ENCODE data around the gene DLG3. TPM values are rescaled to one million over a fixed set of nuclear protein-coding genes. Genes with fewer than 3 reads are reported as not detected.

Gene DLG3
- total RNA-seq, 4 donors from 2014 or later = 21.7 to 27.0 (median 22.5) TPM

- Histone ChIP-seq H3K4me1 (no peaks in the 10 kb centered on the region), H3K27ac (replicated peaks in 1 of 4) (no peak overlapping the region), H3K4me3 (no peak overlapping the region), H3K9me3 (no peaks in the 10 kb centered on the region), H3K27me3 (no peaks in the 10 kb centered on the region), H3K36me3 (no peaks in the 10 kb centered on the region)
- intact Hi-C loops (cut with DNase I) = no loop called here
- 88% methylated on average over 2 of the region's 2 CpGs for WGBS
- DNase-seq (ENCODE audit: extremely low spot score) = no peak
- no peak for TF ChIP-seq POLR2A (IDR thresholded peaks at IDR 0.05; ENCODE audit: low read depth)
Measured at GRCh38 chrX:70410921-70411320, 33.7 kb upstream of the DLG3 start.

- no peak for TF ChIP-seq EP300 (IDR thresholded peaks at IDR 0.05)
- no peak for TF ChIP-seq POLR2A (IDR thresholded peaks at IDR 0.05; ENCODE audit: low read depth)
- TF ChIP-seq CTCF (IDR thresholded peaks at IDR 0.05) = no peak
- TF ChIP-seq POLR2AphosphoS5 (IDR thresholded peaks at IDR 0.05) = no peak
- Histone ChIP-seq H3K9me3 (no peaks in the 10 kb centered on the region), H3K4me1 (no peaks in the 10 kb centered on the region), H3K27me3 (no peaks in the 10 kb centered on the region), H3K27ac (replicated peaks in 1 of 4) (no peak overlapping the region), H3K36me3 (no peaks in the 10 kb centered on the region), H3K4me3 (no peak overlapping the region)
- 74% methylated on average over 3 of the region's 3 CpGs for WGBS
- DNase-seq (ENCODE audit: extremely low spot score) = no peak
- intact Hi-C loops (cut with DNase I) = no loop called here
Measured at GRCh38 chrX:70411475-70411874, 33.2 kb upstream of the DLG3 start.

- WGBS = 38% methylated on average over 2 of the region's 2 CpGs
- intact Hi-C loops (cut with DNase I) = no loop called here
- no peak for DNase-seq (ENCODE audit: extremely low spot score)
- H3K27ac ChIP-seq (replicated peaks in 1 of 4) = no peak overlapping the region
- no peak overlapping the region for H3K4me3 ChIP-seq
- no peaks in the 10 kb centered on the region for H3K9me3 ChIP-seq
- H3K4me1 ChIP-seq = no peaks in the 10 kb centered on the region
- H3K36me3 ChIP-seq = no peaks in the 10 kb centered on the region
- H3K27me3 ChIP-seq = peaks cover 0 to 6% (median 2%) of the 10 kb centered on the region in 4 donors
- TF ChIP-seq POLR2A (IDR thresholded peaks at IDR 0.05; ENCODE audit: low read depth) = no peak
Measured at GRCh38 chrX:70421618-70422017, 23.0 kb upstream of the DLG3 start.

GRCh38 chrX:70422851-70423341 is 21.7 kb upstream of the DLG3 start, which contains the start of gene GDPD2:
Gene GDPD2, plus strand, starts transcription at chrX:70423314. Its CDS starts 1,671 bp downstream, at chrX:70424985.
- no peak for DNase-seq (ENCODE audit: extremely low spot score)
- Histone ChIP-seq H3K36me3 (no peaks in the 10 kb centered on the region), H3K4me3 (no peak within 1 kb of the TSS), H3K27ac (replicated peaks in 1 of 4) (no peak within 1 kb of the TSS), H3K4me1 (no peaks in the 10 kb centered on the region), H3K27me3 (peaks cover 0 to 6% (median 2%) of the 10 kb centered on the region in 4 donors), H3K9me3 (no peaks in the 10 kb centered on the region)
- TF ChIP-seq CTCF (IDR thresholded peaks at IDR 0.05) = no peak
- TF ChIP-seq EP300 (IDR thresholded peaks at IDR 0.05) = no peak
- TF ChIP-seq POLR2A (IDR thresholded peaks at IDR 0.05; ENCODE audit: low read depth) = no peak
- no peak for TF ChIP-seq POLR2AphosphoS5 (IDR thresholded peaks at IDR 0.05)
- 51% methylated on average over 8 of the region's 11 CpGs for WGBS
- intact Hi-C loops (cut with DNase I) = no loop called here

- Histone ChIP-seq H3K4me1 (no peaks in the 10 kb centered on the region), H3K9me3 (no peaks in the 10 kb centered on the region), H3K27ac (replicated peaks in 1 of 4) (no peak overlapping the region), H3K27me3 (peaks cover 0 to 6% (median 2%) of the 10 kb centered on the region in 4 donors), H3K4me3 (no peak overlapping the region), H3K36me3 (no peaks in the 10 kb centered on the region)
- 87% methylated on average over 10 of the region's 10 CpGs for WGBS
- intact Hi-C loops (cut with DNase I) = no loop called here
- DNase-seq (ENCODE audit: extremely low spot score) = no peak
- TF ChIP-seq EP300 (IDR thresholded peaks at IDR 0.05) = no peak
- no peak for TF ChIP-seq POLR2AphosphoS5 (IDR thresholded peaks at IDR 0.05)
- no peak for TF ChIP-seq POLR2A (IDR thresholded peaks at IDR 0.05; ENCODE audit: low read depth)
- no peak for TF ChIP-seq CTCF (IDR thresholded peaks at IDR 0.05)
Measured at GRCh38 chrX:70423936-70424675, 20.5 kb upstream of the DLG3 start.

Measured in esophagus muscularis mucosa (tissue), 4 donors.